ENCODE measurements around the gene STOM.

The STOM gene

GRCh38 chr9:121300283-121301119 is 69.5 kb downstream of the STOM start:
- peak overlapping the region; percentile 37 for H3K4me3 ChIP-seq (ENCODE audit: severe bottlenecking)
- peaks cover 33% of the 10 kb centered on the region for H3K36me3 ChIP-seq (ENCODE audit: low read depth)
- TF ChIP-seq CTCF (IDR thresholded peaks at IDR 0.05; ENCODE audit: poor library complexity, severe bottlenecking), result no peak
- DNase-seq (ENCODE audit: low spot score), result no peak
- no peak for ATAC-seq (ENCODE audit: low read depth)
- H3K27ac ChIP-seq (ENCODE audit: poor library complexity, severe bottlenecking), result no peak overlapping the region
- peaks cover 2% of the 10 kb centered on the region for H3K4me1 ChIP-seq (ENCODE audit: insufficient read depth, poor library complexity, severe bottlenecking)
- H3K27me3 ChIP-seq (ENCODE audit: insufficient read depth, poor library complexity, severe bottlenecking), result no peaks in the 10 kb centered on the region
- no peaks in the 10 kb centered on the region for H3K9me3 ChIP-seq (ENCODE audit: severe bottlenecking)

GRCh38 chr9:121299467-121300282 is 70.4 kb downstream of the STOM start:
- Histone ChIP-seq H3K36me3 (ENCODE audit: low read depth) (peaks cover 26% of the 10 kb centered on the region), H3K4me3 (ENCODE audit: severe bottlenecking) (peak overlapping the region; percentile 37)
- peak; percentile 43 for ATAC-seq (ENCODE audit: low read depth)

GRCh38 chr9:121298689-121299466 is 71.2 kb downstream of the STOM start:
- DNase-seq (ENCODE audit: low spot score) (no peak), ATAC-seq (ENCODE audit: low read depth) (peak; percentile 18; the same call in 2 of the 3 replicates)
- Histone ChIP-seq H3K9me3 (ENCODE audit: severe bottlenecking) (no peaks in the 10 kb centered on the region), H3K27me3 (ENCODE audit: insufficient read depth, poor library complexity, severe bottlenecking) (no peaks in the 10 kb centered on the region), H3K4me1 (ENCODE audit: insufficient read depth, poor library complexity, severe bottlenecking) (peaks cover 2% of the 10 kb centered on the region), H3K36me3 (ENCODE audit: low read depth) (peaks cover 18% of the 10 kb centered on the region), H3K27ac (ENCODE audit: poor library complexity, severe bottlenecking) (no peak overlapping the region), H3K4me3 (ENCODE audit: severe bottlenecking) (no peak overlapping the region)
- TF ChIP-seq CTCF (IDR thresholded peaks at IDR 0.05; ENCODE audit: poor library complexity, severe bottlenecking), result no peak

More at GRCh38 chr9:121299467-121300282, 70.4 kb downstream of the STOM start:
- no peak for TF ChIP-seq CTCF (IDR thresholded peaks at IDR 0.05; ENCODE audit: poor library complexity, severe bottlenecking)
- H3K27me3 ChIP-seq (ENCODE audit: insufficient read depth, poor library complexity, severe bottlenecking), result no peaks in the 10 kb centered on the region
- peaks cover 2% of the 10 kb centered on the region for H3K4me1 ChIP-seq (ENCODE audit: insufficient read depth, poor library complexity, severe bottlenecking)
- DNase-seq (ENCODE audit: low spot score), result no peak
- no peak overlapping the region for H3K27ac ChIP-seq (ENCODE audit: poor library complexity, severe bottlenecking)
- H3K9me3 ChIP-seq (ENCODE audit: severe bottlenecking), result no peaks in the 10 kb centered on the region

GRCh38 chr9:121298016-121298538 is 72.0 kb downstream of the STOM start:
- TF ChIP-seq CTCF (IDR thresholded peaks at IDR 0.05; ENCODE audit: poor library complexity, severe bottlenecking), result no peak
- Histone ChIP-seq H3K27ac (ENCODE audit: poor library complexity, severe bottlenecking) (no peak overlapping the region), H3K4me3 (ENCODE audit: severe bottlenecking) (no peak overlapping the region), H3K36me3 (ENCODE audit: low read depth) (peaks cover 10% of the 10 kb centered on the region; the same call in 1 of the 2 replicates), H3K4me1 (ENCODE audit: insufficient read depth, poor library complexity, severe bottlenecking) (peaks cover 2% of the 10 kb centered on the region), H3K27me3 (ENCODE audit: insufficient read depth, poor library complexity, severe bottlenecking) (no peaks in the 10 kb centered on the region), H3K9me3 (ENCODE audit: severe bottlenecking) (no peaks in the 10 kb centered on the region)
- DNase-seq (ENCODE audit: low spot score) (no peak), ATAC-seq (ENCODE audit: low read depth) (no peak)
